Stimulated activated naive B cell treated with anti-CD40 and anti-IgM and Interleukin-4, amounts not matched to agents 10 μg/mL and 1 μg/mL and 100 μg/mL, for 72 hours (primary cell): ENCODE measurements around the gene DLG1.

ENCODE experiments used
- ATAC-seq, 2 donors: fragments of 150-1000 bp; cut with Tn5 transposase; replicated peaks; 2 replicates each; pipeline ENCODE4 v1.10.0; 2021; ENCODE audit warnings: moderate library complexity in 1 of 2
- DNase-seq: peaks from one replicate; pipeline ENCODE4 v3.0.0; 2021
- H3K27ac Mint-ChIP-seq: one replicate; pipeline ENCODE4 v1.8.0; 2022; ENCODE audit warnings: mild to moderate bottlenecking, mixed read lengths
- H3K27me3 Mint-ChIP-seq, 2 donors: one replicate each; pipeline ENCODE4 v1.8.0; 2022; ENCODE audit warnings: mixed read lengths in 2 of 2
- H3K36me3 Mint-ChIP-seq, 2 donors: one replicate each; pipeline ENCODE4 v1.8.0; 2022; ENCODE audit warnings: mixed read lengths in 2 of 2, mild to moderate bottlenecking in 1 of 2
- H3K4me1 Mint-ChIP-seq, 2 donors: one replicate each; pipeline ENCODE4 v1.8.0; 2022; ENCODE audit warnings: mixed read lengths in 2 of 2, mild to moderate bottlenecking in 1 of 2
- H3K4me3 Mint-ChIP-seq, 2 donors: one replicate each; pipeline ENCODE4 v1.8.0; 2022; ENCODE audit warnings: mild to moderate bottlenecking in 2 of 2, mixed read lengths in 2 of 2, moderate library complexity in 1 of 2
- H3K9me3 Mint-ChIP-seq, 2 donors: one replicate each; pipeline ENCODE4 v1.8.0; 2022; ENCODE audit warnings: mixed read lengths in 2 of 2, mild to moderate bottlenecking in 1 of 2

DLG1 gene

GRCh38 chr3:197238842-197239241 lies 59.6 kb downstream of the DLG1 start:
- peaks cover 44 to 72% of the 10 kb centered on the region in 2 donors for H3K36me3 Mint-ChIP-seq
- peaks cover 23 to 32% of the 10 kb centered on the region in 2 donors for H3K4me1 Mint-ChIP-seq
- ATAC-seq (peak in 1 of 2 donors; percentile 14), DNase-seq (no peak)
- H3K4me3 Mint-ChIP-seq: peak overlapping the region in 1 of 2 donors; percentile 29
- peaks cover 15 to 17% of the 10 kb centered on the region in 2 donors for H3K9me3 Mint-ChIP-seq
- no peaks in the 10 kb centered on the region for H3K27me3 Mint-ChIP-seq
- H3K27ac Mint-ChIP-seq: peak overlapping the region; percentile 0

GRCh38 chr3:197237897-197238296 lies 60.5 kb downstream of the DLG1 start:
- H3K4me1 Mint-ChIP-seq: peaks cover 23 to 32% of the 10 kb centered on the region in 2 donors
- H3K9me3 Mint-ChIP-seq: peaks cover 15% of the 10 kb centered on the region in 2 donors
- H3K4me3 Mint-ChIP-seq: no peak overlapping the region
- DNase-seq (no peak), ATAC-seq (no peak)
- no peaks in the 10 kb centered on the region for H3K27me3 Mint-ChIP-seq
- no peak overlapping the region for H3K27ac Mint-ChIP-seq
- H3K36me3 Mint-ChIP-seq: peaks cover 37 to 65% of the 10 kb centered on the region in 2 donors

- Mint-ChIP-seq H3K36me3 (peaks cover 28 to 54% of the 10 kb centered on the region in 2 donors), H3K9me3 (peaks cover 10% of the 10 kb centered on the region in 2 donors), H3K4me3 (no peak overlapping the region), H3K27ac (no peak overlapping the region), H3K4me1 (peaks cover 27 to 32% of the 10 kb centered on the region in 2 donors), H3K27me3 (no peaks in the 10 kb centered on the region)
- DNase-seq (no peak), ATAC-seq (no peak)
These were observed 62.0 kb downstream of the DLG1 start for GRCh38 chr3:197236362-197236761.

DNA sequence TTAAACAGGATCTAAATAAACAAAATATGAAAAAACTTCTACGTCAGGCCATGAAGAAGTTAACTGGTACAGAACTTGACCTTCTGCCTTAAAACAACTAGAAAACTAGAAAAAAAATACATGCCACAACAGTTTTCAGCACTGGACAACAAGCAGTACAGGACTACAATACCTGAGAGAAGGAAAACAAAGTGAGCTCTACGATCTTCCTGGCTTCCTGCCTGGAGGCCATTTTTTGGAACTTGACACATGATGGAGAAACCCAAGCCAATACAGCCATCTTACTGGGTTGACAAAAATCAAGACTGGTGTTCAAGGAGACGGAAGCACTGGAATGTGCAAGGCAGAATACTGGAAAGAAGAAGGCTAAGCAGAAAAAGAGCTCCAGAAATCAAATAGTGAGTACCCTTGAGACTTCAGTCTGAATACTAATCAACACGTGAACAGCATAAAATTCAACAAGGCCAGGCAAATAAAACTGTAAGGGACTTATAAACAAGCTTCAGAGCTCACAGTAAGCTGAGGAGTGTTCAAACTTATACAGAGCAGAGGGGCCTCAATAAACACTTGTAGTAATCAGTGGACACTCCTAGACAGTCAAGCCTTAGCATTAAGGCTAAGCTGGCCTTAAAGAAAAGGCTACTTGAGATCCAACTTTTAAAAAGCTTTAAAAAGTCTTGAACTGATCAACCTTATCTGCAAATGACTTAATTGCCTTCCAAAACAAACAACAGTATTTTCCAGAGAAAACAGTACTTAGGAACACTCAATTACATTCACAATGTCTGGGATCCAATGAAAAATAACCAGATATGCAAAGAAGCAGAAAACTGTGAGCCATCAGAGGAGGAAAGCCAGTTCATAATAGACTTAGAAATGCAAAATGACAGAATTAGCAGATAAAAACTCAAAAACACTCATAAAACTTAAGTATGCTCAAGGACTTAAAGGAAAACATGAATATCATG lies 63.2 kb downstream of the DLG1 start:
- Mint-ChIP-seq H3K4me1 (peaks cover 26 to 29% of the 10 kb centered on the region in 2 donors), H3K27me3 (no peaks in the 10 kb centered on the region), H3K27ac (no peak overlapping the region), H3K4me3 (no peak overlapping the region), H3K9me3 (peaks cover 4 to 8% of the 10 kb centered on the region in 2 donors), H3K36me3 (peaks cover 24 to 44% of the 10 kb centered on the region in 2 donors)
- ATAC-seq (no peak), DNase-seq (no peak)

DNA sequence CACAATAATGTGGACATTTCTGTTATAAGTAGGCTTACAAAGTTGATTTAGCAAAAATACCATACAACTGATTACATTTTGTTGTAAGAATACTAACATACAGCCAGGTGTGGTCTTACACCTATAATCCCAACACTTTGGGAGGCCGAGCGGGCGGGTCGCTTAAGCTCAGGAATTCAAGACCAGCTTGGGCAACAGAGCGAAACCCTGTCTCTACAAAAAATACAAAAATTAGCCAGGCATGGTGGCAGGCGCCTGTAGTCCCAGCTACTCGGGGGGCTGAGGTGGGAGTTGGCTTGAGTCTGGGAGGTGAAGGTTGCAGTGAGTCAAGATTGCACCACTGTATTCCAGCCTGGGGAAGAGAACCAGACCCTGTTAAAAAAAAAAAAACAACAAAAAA lies 67.1 kb downstream of the DLG1 start:
- H3K36me3 Mint-ChIP-seq: peaks cover 21 to 31% of the 10 kb centered on the region in 2 donors
- no peak for ATAC-seq
- no peaks in the 10 kb centered on the region for H3K27me3 Mint-ChIP-seq
- H3K27ac Mint-ChIP-seq: no peak overlapping the region
- no peak for DNase-seq
- H3K4me3 Mint-ChIP-seq: no peak overlapping the region
- peaks cover 5 to 9% of the 10 kb centered on the region in 2 donors for H3K4me1 Mint-ChIP-seq
- peaks cover 4 to 6% of the 10 kb centered on the region in 2 donors for H3K9me3 Mint-ChIP-seq

- H3K27me3 Mint-ChIP-seq: no peaks in the 10 kb centered on the region
- peaks cover 6 to 16% of the 10 kb centered on the region in 2 donors for H3K36me3 Mint-ChIP-seq
- H3K4me1 Mint-ChIP-seq: peaks cover 12 to 20% of the 10 kb centered on the region in 2 donors
- DNase-seq (no peak), ATAC-seq (no peak)
- no peaks in the 10 kb centered on the region for H3K9me3 Mint-ChIP-seq
- H3K4me3 Mint-ChIP-seq: no peak overlapping the region
- no peak overlapping the region for H3K27ac Mint-ChIP-seq
These were observed 68.6 kb downstream of the DLG1 start for GRCh38 chr3:197229836-197230235.

DNA sequence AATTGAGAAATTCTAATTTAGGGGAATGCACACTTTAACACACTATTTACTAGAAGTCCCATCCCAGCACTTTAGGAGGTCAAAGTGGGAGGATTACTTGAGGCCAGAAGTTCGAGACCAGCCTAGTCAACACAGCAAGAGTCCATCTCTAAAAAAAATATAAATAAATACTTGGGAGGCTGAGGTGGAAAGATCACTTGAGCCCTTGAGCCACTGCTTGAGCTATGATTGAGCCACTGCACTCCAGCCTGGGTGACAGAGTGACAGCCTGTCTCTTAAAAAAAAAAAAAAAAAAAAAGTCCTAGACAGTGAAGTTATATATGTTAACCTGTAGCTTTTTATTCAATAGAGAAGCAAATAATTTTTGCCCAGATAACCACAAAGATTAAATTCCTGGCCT lies 69.2 kb downstream of the DLG1 start:
- no peak for DNase-seq
- Mint-ChIP-seq H3K4me3 (no peak overlapping the region), H3K4me1 (peaks cover 11 to 21% of the 10 kb centered on the region in 2 donors), H3K27ac (no peak overlapping the region), H3K27me3 (no peaks in the 10 kb centered on the region), H3K36me3 (peaks cover 1 to 9% of the 10 kb centered on the region in 2 donors), H3K9me3 (no peaks in the 10 kb centered on the region)
- no peak for ATAC-seq

GRCh38 chr3:197227780-197228574 lies 70.4 kb downstream of the DLG1 start:
- no peak overlapping the region for H3K27ac Mint-ChIP-seq
- H3K4me1 Mint-ChIP-seq: peaks cover 14 to 25% of the 10 kb centered on the region in 2 donors
- ATAC-seq (no peak), DNase-seq (no peak)
- no peak overlapping the region for H3K4me3 Mint-ChIP-seq
- peaks cover 0 to 3% of the 10 kb centered on the region in 2 donors for H3K36me3 Mint-ChIP-seq
- no peaks in the 10 kb centered on the region for H3K9me3 Mint-ChIP-seq
- H3K27me3 Mint-ChIP-seq: no peaks in the 10 kb centered on the region

DNA sequence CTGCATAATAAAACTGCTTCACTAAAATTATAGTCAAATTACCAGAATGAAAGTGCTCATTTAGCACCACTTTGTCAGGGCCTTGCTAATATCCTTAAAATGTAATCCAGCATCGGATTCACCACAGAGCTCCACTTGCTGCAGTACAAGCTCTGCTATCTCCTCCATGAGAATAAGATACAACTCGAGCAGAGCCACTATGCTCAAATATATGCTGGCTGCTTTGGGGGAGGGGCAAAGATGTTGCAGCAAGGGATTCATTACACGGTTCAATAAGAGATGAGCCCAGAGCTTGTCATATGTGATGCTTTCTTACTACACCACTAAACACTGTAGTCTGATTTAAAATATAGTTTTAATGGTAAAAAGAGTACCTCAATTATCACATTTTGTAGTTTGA lies 72.2 kb downstream of the DLG1 start:
- no peak overlapping the region for H3K27ac Mint-ChIP-seq
- peaks cover 14 to 31% of the 10 kb centered on the region in 2 donors for H3K4me1 Mint-ChIP-seq
- no peaks in the 10 kb centered on the region for H3K36me3 Mint-ChIP-seq
- H3K4me3 Mint-ChIP-seq: no peak overlapping the region
- H3K27me3 Mint-ChIP-seq: no peaks in the 10 kb centered on the region
- DNase-seq (no peak), ATAC-seq (no peak)
- no peaks in the 10 kb centered on the region for H3K9me3 Mint-ChIP-seq

GRCh38 chr3:197225579-197225978 lies 72.8 kb downstream of the DLG1 start:
- no peak overlapping the region for H3K27ac Mint-ChIP-seq

GRCh38 chr3:197224034-197224444 lies 74.4 kb downstream of the DLG1 start:
- Mint-ChIP-seq H3K9me3 (no peaks in the 10 kb centered on the region), H3K4me1 (peaks cover 14 to 31% of the 10 kb centered on the region in 2 donors), H3K27ac (no peak overlapping the region), H3K36me3 (no peaks in the 10 kb centered on the region), H3K4me3 (no peak overlapping the region), H3K27me3 (no peaks in the 10 kb centered on the region)
- DNase-seq (no peak), ATAC-seq (peak; percentile 48 to 74)

More at GRCh38 chr3:197225579-197225978, 72.8 kb downstream of the DLG1 start:
- ATAC-seq: no peak
- H3K4me3 Mint-ChIP-seq: no peak overlapping the region
- no peaks in the 10 kb centered on the region for H3K27me3 Mint-ChIP-seq
- peaks cover 14 to 31% of the 10 kb centered on the region in 2 donors for H3K4me1 Mint-ChIP-seq
- no peak for DNase-seq
- no peaks in the 10 kb centered on the region for H3K36me3 Mint-ChIP-seq
- H3K9me3 Mint-ChIP-seq: no peaks in the 10 kb centered on the region

GRCh38 chr3:197222937-197223370 lies 75.5 kb downstream of the DLG1 start:
- Mint-ChIP-seq H3K9me3 (no peaks in the 10 kb centered on the region), H3K4me1 (peaks cover 14 to 31% of the 10 kb centered on the region in 2 donors), H3K4me3 (no peak overlapping the region), H3K27me3 (no peaks in the 10 kb centered on the region), H3K27ac (no peak overlapping the region), H3K36me3 (no peaks in the 10 kb centered on the region)
- ATAC-seq: no peak
- no peak for DNase-seq

DNA sequence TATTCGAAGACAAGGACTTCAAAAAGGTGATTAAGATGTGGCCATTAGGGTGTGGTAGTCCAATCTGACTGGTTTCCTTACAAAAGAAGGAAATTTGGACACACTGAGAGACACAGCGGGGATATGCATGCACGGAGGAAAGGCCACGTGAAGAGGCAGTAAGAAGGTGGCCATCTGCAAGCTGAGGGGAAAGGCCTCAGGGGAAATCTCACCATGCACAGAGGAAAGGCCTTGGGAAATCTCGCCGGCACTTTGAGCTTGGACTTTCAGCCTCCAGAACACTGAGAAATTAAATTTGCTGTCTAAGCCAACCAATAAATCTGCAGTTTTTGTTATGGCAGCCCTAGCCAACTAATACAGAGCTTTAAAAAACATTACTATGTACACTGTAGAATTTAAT lies 78.8 kb downstream of the DLG1 start:
- no peak overlapping the region for H3K4me3 Mint-ChIP-seq
- peaks cover 12 to 21% of the 10 kb centered on the region in 2 donors for H3K4me1 Mint-ChIP-seq

DNA sequence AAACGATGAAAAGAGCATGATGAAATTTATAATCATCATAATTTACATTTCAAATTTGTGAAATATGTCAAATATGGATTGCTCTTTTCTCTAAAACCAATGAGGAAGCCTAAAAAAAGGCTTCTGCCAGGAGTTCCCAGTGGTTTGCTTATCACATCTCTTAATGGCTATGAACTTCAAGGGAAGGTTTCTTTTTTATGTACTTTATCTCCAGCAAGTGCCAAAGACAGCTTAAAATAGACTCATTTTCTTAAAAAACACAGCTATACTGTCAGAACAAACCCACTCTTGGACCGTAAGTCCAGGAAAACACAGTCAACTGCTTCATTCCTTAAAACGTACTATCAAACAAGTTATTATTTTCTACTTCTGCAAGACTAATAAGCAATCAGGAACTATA lies 80.2 kb downstream of the DLG1 start:
- DNase-seq (no peak), ATAC-seq (no peak)
- Mint-ChIP-seq H3K4me1 (peaks cover 12 to 20% of the 10 kb centered on the region in 2 donors), H3K27ac (no peak overlapping the region), H3K9me3 (no peaks in the 10 kb centered on the region), H3K36me3 (peaks cover 2 to 11% of the 10 kb centered on the region in 2 donors), H3K27me3 (no peaks in the 10 kb centered on the region), H3K4me3 (no peak overlapping the region)

More for the DNA sequence above, 78.8 kb downstream of the DLG1 start:
- ATAC-seq: no peak
- H3K27me3 Mint-ChIP-seq: no peaks in the 10 kb centered on the region
- H3K36me3 Mint-ChIP-seq: peaks cover 2 to 3% of the 10 kb centered on the region in 2 donors
- H3K9me3 Mint-ChIP-seq: no peaks in the 10 kb centered on the region
- no peak for DNase-seq
- no peak overlapping the region for H3K27ac Mint-ChIP-seq
